Liver (tissue), 9 donors: ENCODE measurements around the gene SIGLEC1. TPM values are rescaled to one million over a fixed set of nuclear protein-coding genes. Genes with fewer than 3 reads are reported as not detected.

Source experiments
- DNase-seq: peaks from one replicate; pipeline ENCODE4 v3.0.0-alpha.2; 2017; ENCODE audit warnings: low spot score
- H3K27ac ChIP-seq, 2 donors: one replicate each; pipeline ENCODE4 v1.7.0; 2013; ENCODE audit warnings: inconsistent platforms in 2 of 2, low read length in 2 of 2, control low read depth in 1 of 2, low read depth in 1 of 2, mild to moderate bottlenecking in 1 of 2
- H3K27me3 ChIP-seq, 4 donors: one replicate each; pipeline versions ENCODE4 v1.6.1 to v1.7.0; 2013; ENCODE audit warnings: low read length in 3 of 4, inconsistent platforms in 1 of 4, mild to moderate bottlenecking in 1 of 4, moderate library complexity in 1 of 4; ENCODE audit not compliant: control insufficient read depth in 4 of 4, insufficient read depth in 4 of 4
- H3K36me3 ChIP-seq, 4 donors: one replicate each; pipeline versions ENCODE4 v1.6.1 to v1.7.0; 2013; ENCODE audit warnings: low read length in 3 of 4, mild to moderate bottlenecking in 3 of 4, low read depth in 1 of 4, moderate library complexity in 1 of 4; ENCODE audit not compliant: control insufficient read depth in 4 of 4, insufficient read depth in 3 of 4
- H3K4me1 ChIP-seq, 4 donors: one replicate each; pipeline versions ENCODE4 v1.6.1 to v1.7.0; 2013; ENCODE audit warnings: low read length in 3 of 4, mild to moderate bottlenecking in 3 of 4, moderate library complexity in 1 of 4; ENCODE audit not compliant: control insufficient read depth in 4 of 4, insufficient read depth in 4 of 4
- H3K4me3 ChIP-seq, 3 donors: one replicate each; pipeline versions ENCODE4 v1.6.1 to v1.7.0; 2013; ENCODE audit warnings: low read length in 3 of 3, control low read depth in 1 of 3, low read depth in 1 of 3, mild to moderate bottlenecking in 1 of 3
- H3K9ac ChIP-seq, 2 donors: one replicate each; pipeline ENCODE4 v1.7.0; 2013; ENCODE audit warnings: low read length in 2 of 2, mild to moderate bottlenecking in 2 of 2, moderate library complexity in 2 of 2, control low read depth in 1 of 2, low read depth in 1 of 2
- H3K9me3 ChIP-seq, 4 donors: one replicate each; pipeline versions ENCODE4 v1.6.1 to v1.7.0; 2013; ENCODE audit warnings: low read length in 3 of 4; ENCODE audit not compliant: control insufficient read depth in 4 of 4
- ATF3 ChIP-seq: IDR thresholded peaks from 2 replicates; pipeline ENCODE4 v1.6.1; 2016; ENCODE audit warnings: antibody characterized with exemption
- CTCF ChIP-seq: fragments of 150-350 bp; IDR thresholded peaks from 2 replicates; pipeline ENCODE4 v1.5.1; 2017; ENCODE audit warnings: improper control_type of control experiment, low read depth, low read length; ENCODE audit not compliant: missing input control
- EGR1 ChIP-seq, 2 donors: IDR thresholded peaks; 2 replicates each; pipeline ENCODE4 v1.6.1; 2016 to 2018; ENCODE audit warnings: antibody characterized with exemption in 2 of 2, low read depth in 2 of 2
- FOXA1 ChIP-seq: IDR thresholded peaks from 2 replicates; pipeline ENCODE4 v1.6.1; 2016; ENCODE audit warnings: antibody characterized with exemption
- FOXA2 ChIP-seq: IDR thresholded peaks from 2 replicates; pipeline ENCODE4 v1.6.1; 2016; ENCODE audit warnings: antibody characterized with exemption
- GABPA ChIP-seq, 2 donors: IDR thresholded peaks in 1 of 2; conservative IDR thresholded peaks in 1 of 2; 2 replicates each; pipeline ENCODE4 v1.6.1; 2016; ENCODE audit warnings: antibody characterized with exemption in 2 of 2, mild to moderate bottlenecking in 1 of 2, moderate library complexity in 1 of 2
- HNF4G ChIP-seq: IDR thresholded peaks from 2 replicates; pipeline ENCODE4 v1.6.1; 2016; ENCODE audit warnings: antibody characterized with exemption
- JUND ChIP-seq, 2 donors: IDR thresholded peaks; 2 replicates each; pipeline ENCODE4 v1.6.1; 2016; ENCODE audit warnings: antibody characterized with exemption in 2 of 2
- MAX ChIP-seq: IDR thresholded peaks from 2 replicates; pipeline ENCODE4 v1.6.1; 2016; ENCODE audit warnings: antibody characterized with exemption
- NR2F2 ChIP-seq: IDR thresholded peaks from 2 replicates; pipeline ENCODE4 v1.6.1; 2016; ENCODE audit warnings: antibody characterized with exemption
- RAD21 ChIP-seq, 2 donors: IDR thresholded peaks; 2 replicates each; pipeline ENCODE4 v1.6.1; 2016; ENCODE audit warnings: antibody characterized with exemption in 2 of 2, mild to moderate bottlenecking in 2 of 2
- REST ChIP-seq: IDR thresholded peaks from 2 replicates; pipeline ENCODE4 v1.6.1; 2016; ENCODE audit warnings: antibody characterized with exemption, mild to moderate bottlenecking
- RXRA ChIP-seq, 2 donors: IDR thresholded peaks; 2 replicates each; pipeline ENCODE4 v1.6.1; 2017 to 2018; ENCODE audit warnings: antibody characterized with exemption in 2 of 2, mild to moderate bottlenecking in 1 of 2
- SP1 ChIP-seq: IDR thresholded peaks from 2 replicates; pipeline ENCODE4 v1.6.1; 2018; ENCODE audit warnings: antibody characterized with exemption, mild to moderate bottlenecking
- TAF1 ChIP-seq: conservative IDR thresholded peaks from 2 replicates; pipeline ENCODE4 v1.6.1; 2016; ENCODE audit warnings: antibody characterized with exemption, mild to moderate bottlenecking
- YY1 ChIP-seq: IDR thresholded peaks from 2 replicates; pipeline ENCODE4 v1.6.1; 2016; ENCODE audit warnings: antibody characterized with exemption, mild to moderate bottlenecking
- ZBTB33 ChIP-seq: IDR thresholded peaks from 2 replicates; pipeline ENCODE4 v1.6.1; 2016; ENCODE audit warnings: antibody characterized with exemption
- WGBS: extraction: QIAGEN DNeasy Blood & Tissue Kit; methylation state at CpG from one replicate; pipeline ENCODE4 v1.1.7; 2013; 5-methylcytosine and 5-hydroxymethylcytosine counted together
- polyA plus RNA-seq, 2 donors: library from polyadenylated mRNA; stranded (reverse) in 1 of 2; unstranded in 1 of 2; fragments of 200-250 nt in 1 of 2; fragments of >200 nt in 1 of 2; fragmentation: Nextera tagmentation in 1 of 2; extraction: Ambion mirVana in 1 of 2; gene quantifications; one replicate each; pipeline versions ENCODE4 v1.2.1 to v1.2.3, GENCODE V29; 2013 to 2015
- total RNA-seq, 2 donors: library from RNA; depleted of rRNA; stranded (reverse); fragments of >200 nt; gene quantifications; one replicate each; pipeline ENCODE4 v1.2.3, GENCODE V29; 2014
- donor health status: healthy.
- donor health status: healthy.
- donor health status: healthy.
- donor health status: healthy.
- donor health status: healthy.

The SIGLEC1 gene
- total and polyA plus RNA-seq, 4 donors = 2.3 to 7.8 (median 7.1) TPM

- TF ChIP-seq CTCF (no peak), EGR1 (IDR thresholded peaks at IDR 0.05; ENCODE audit: low read depth in 2 of 2) (no peak), TAF1 (no peak)
Measured at GRCh38 chr20:3694864-3695263, 17.5 kb downstream of the SIGLEC1 start (continued).

- Histone ChIP-seq H3K4me1 (no peaks in the 10 kb centered on the region), H3K27me3 (no peaks in the 10 kb centered on the region), H3K9ac (no peak overlapping the region), H3K27ac (no peak overlapping the region), H3K9me3 (peaks cover 0 to 3% (median 0%) of the 10 kb centered on the region in 4 donors), H3K4me3 (no peak overlapping the region), H3K36me3 (no peaks in the 10 kb centered on the region)
- DNase-seq = no peak
- no peak for TF ChIP-seq EGR1 (IDR thresholded peaks at IDR 0.05; ENCODE audit: low read depth in 2 of 2)
- TF ChIP-seq RXRA (IDR thresholded peaks at IDR 0.05) = no peak
- no peak for TF ChIP-seq FOXA1
- TF ChIP-seq FOXA2 = no peak
- TF ChIP-seq SP1 = no peak
- TF ChIP-seq ZBTB33 = no peak
- TF ChIP-seq MAX = no peak
- TF ChIP-seq ATF3 = no peak
- 91% methylated on average over 13 of the region's 13 CpGs for WGBS
Measured at GRCh38 chr20:3693376-3693775, 19.0 kb downstream of the SIGLEC1 start.

- WGBS = 94% methylated on average over 23 of the region's 23 CpGs
- H3K4me1 ChIP-seq = no peaks in the 10 kb centered on the region
- H3K9me3 ChIP-seq = peaks cover 0 to 3% (median 0%) of the 10 kb centered on the region in 4 donors
- no peak overlapping the region for H3K4me3 ChIP-seq
- no peaks in the 10 kb centered on the region for H3K27me3 ChIP-seq
- H3K27ac ChIP-seq = no peak overlapping the region
- TF ChIP-seq FOXA1 (no peak), YY1 (no peak), ZBTB33 (no peak), GABPA (IDR thresholded peaks at IDR 0.05 in 1 of 2, conservative IDR thresholded peaks at IDR 0.05 in 1 of 2) (no peak), NR2F2 (no peak), REST (no peak), ATF3 (no peak), HNF4G (no peak), FOXA2 (no peak), MAX (no peak), JUND (IDR thresholded peaks at IDR 0.05) (no peak), RXRA (IDR thresholded peaks at IDR 0.05) (no peak), TAF1 (no peak), EGR1 (IDR thresholded peaks at IDR 0.05; ENCODE audit: low read depth in 2 of 2) (no peak), RAD21 (IDR thresholded peaks at IDR 0.05) (no peak)
- no peak overlapping the region for H3K9ac ChIP-seq
- no peak for DNase-seq
- no peaks in the 10 kb centered on the region for H3K36me3 ChIP-seq
Measured at GRCh38 chr20:3692706-3693294, 19.6 kb downstream of the SIGLEC1 start.
